C4-2B (cell line): ENCODE data around the gene THTPA.

Experiments
- CTCF ChIP-seq: fragments of 450-650 bp; conservative IDR thresholded peaks from 2 replicates; pipeline ENCODE4 v1.5.1; 2017; ENCODE audit warnings: mild to moderate bottlenecking
- ZFX ChIP-seq: fragments of 450-650 bp; IDR thresholded peaks from 2 replicates; pipeline ENCODE4 v1.6.1; 2017

- no peak for TF ChIP-seq CTCF
- no peak for TF ChIP-seq ZFX
These were observed 48.1 kb downstream of the THTPA start for GRCh38 chr14:23604148-23604547.
